Fibroblast of the aortic adventitia (primary cell): ENCODE measurements around the gene AADACL2. TPM values are rescaled to one million over a fixed set of nuclear protein-coding genes. Genes with fewer than 3 reads are reported as not detected.

Source experiments
- DNase-seq: peaks from one replicate; pipeline ENCODE4 v3.0.0-alpha.2; 2010; ENCODE audit warnings: low read depth
- H3K4me3 ChIP-seq: 2 replicates; pipeline ENCODE4 v1.5.1; 2011; ENCODE audit warnings: low read depth, mild to moderate bottlenecking, control low read depth, low read length, moderate library complexity
- total RNA-seq: library from RNA; depleted of rRNA; stranded (reverse); fragments of >200 nt; gene quantifications from 2 replicates; pipeline ENCODE4 v1.2.3, GENCODE V29; 2012; ENCODE audit warnings: low replicate concordance
- TF ChIP-seq, protein P1 (sequence below): IDR thresholded peaks from 2 replicates; pipeline ENCODE4 v1.5.1; 2011; ENCODE audit warnings: mild to moderate bottlenecking, low read length, control low read depth, inconsistent platforms; ENCODE audit not compliant: insufficient read depth

AADACL2 gene
- total RNA-seq, 1 donor, result not detected

DNA sequence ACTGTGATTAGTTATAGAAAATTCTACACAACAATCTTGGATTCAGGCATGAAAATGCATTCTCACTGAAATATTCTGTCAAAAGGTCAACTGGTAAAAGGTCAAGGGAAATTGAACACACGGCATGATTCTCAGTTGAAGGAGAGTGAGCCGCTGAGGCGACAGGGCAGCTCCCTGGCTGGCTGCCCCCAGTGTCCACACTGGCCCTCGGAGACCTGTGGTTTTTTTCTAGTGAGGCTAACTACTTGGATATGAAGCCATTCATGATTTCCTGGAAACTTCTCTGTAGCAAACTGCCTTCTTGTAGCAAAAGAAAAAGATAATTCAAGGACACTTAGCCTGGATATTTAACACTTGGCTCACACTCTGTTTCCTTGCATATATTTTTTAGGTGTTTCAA, 37.2 kb downstream of the AADACL2 start:
- peak overlapping the region; percentile 4 for H3K4me3 ChIP-seq
- TF ChIP-seq, protein P1, sequence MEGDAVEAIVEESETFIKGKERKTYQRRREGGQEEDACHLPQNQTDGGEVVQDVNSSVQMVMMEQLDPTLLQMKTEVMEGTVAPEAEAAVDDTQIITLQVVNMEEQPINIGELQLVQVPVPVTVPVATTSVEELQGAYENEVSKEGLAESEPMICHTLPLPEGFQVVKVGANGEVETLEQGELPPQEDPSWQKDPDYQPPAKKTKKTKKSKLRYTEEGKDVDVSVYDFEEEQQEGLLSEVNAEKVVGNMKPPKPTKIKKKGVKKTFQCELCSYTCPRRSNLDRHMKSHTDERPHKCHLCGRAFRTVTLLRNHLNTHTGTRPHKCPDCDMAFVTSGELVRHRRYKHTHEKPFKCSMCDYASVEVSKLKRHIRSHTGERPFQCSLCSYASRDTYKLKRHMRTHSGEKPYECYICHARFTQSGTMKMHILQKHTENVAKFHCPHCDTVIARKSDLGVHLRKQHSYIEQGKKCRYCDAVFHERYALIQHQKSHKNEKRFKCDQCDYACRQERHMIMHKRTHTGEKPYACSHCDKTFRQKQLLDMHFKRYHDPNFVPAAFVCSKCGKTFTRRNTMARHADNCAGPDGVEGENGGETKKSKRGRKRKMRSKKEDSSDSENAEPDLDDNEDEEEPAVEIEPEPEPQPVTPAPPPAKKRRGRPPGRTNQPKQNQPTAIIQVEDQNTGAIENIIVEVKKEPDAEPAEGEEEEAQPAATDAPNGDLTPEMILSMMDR, result no peak
- DNase-seq, result peak; percentile 67

DNA sequence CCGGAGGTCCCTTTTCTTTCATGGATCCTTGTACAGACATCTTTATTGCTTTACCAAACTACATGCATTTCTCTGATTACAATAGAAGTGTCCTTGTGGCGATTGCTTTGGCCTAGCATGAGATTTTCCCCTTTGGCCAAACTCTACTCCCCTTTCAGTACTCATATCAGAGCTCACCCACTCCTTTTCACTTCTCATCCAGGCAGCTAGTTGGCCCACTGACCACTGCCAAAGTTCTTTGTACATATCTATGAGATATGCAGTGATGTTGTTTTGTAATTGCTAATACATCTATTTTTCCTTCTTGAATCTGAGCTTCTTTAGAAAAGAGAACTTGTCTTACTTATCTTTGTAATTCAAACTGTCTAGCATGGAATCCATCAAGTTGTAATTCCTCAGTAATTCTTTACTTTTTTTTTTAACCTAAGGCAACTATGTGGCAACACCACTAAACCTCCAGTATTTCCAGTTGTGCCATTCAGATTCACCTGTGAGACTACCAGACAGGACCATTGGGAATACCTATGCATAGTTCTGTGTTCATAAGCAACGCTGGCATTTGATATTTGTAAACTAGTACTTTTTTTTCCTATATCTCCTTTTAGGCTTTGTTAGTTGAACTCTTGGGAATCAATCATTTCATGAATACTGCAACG, 39.2 kb downstream of the AADACL2 start:
- H3K4me3 ChIP-seq, result no peak overlapping the region
- peak; percentile 48 for DNase-seq
- TF ChIP-seq, protein P1, result no peak

GRCh38 chr3:151774235-151774634, 40.5 kb downstream of the AADACL2 start:
- DNase-seq, result no peak
- TF ChIP-seq, protein P1, result no peak

DNA sequence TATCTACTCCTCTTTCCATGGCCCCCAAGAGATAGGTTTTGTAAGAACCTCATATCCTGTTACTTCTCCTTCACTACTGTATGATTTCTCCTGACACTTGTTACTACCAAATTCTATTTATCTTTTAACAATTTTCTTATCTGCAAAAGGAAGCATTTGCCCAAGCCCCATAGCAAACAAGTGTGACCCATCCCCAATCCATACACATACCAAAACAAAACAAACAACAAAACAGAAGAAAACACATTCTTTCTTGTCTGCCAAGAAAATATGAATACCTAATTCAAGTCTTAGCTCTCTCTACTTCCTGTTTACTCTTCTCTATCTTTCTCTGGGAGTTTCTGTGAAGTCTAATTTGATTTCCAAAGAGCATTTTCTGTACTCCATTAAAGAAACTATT, 41.2 kb downstream of the AADACL2 start:
- H3K4me3 ChIP-seq, result no peak overlapping the region
- TF ChIP-seq, protein P1, result no peak
- DNase-seq, result no peak

More at GRCh38 chr3:151774235-151774634, 40.5 kb downstream of the AADACL2 start:
- H3K4me3 ChIP-seq, result no peak overlapping the region

GRCh38 chr3:151775314-151776258, 41.9 kb downstream of the AADACL2 start:
- H3K4me3 ChIP-seq, result no peak overlapping the region
- no peak for DNase-seq
- TF ChIP-seq, protein P1, result no peak

GRCh38 chr3:151776259-151776740, 42.6 kb downstream of the AADACL2 start:
- no peak for DNase-seq
- TF ChIP-seq, protein P1, result no peak
- no peak overlapping the region for H3K4me3 ChIP-seq
